NT2/D1 (cell line): ENCODE results near the gene MAN2B1.

Experiments used
- DNase-seq: peaks from one replicate; pipeline ENCODE4 v3.0.0-alpha.2; 2011; ENCODE audit warnings: low read depth, low spot score
- H3K27me3 ChIP-seq: 2 replicates; pipeline ENCODE4 v1.6.0; 2011; ENCODE audit warnings: mild to moderate bottlenecking; ENCODE audit not compliant: insufficient read length, insufficient read depth
- H3K36me3 ChIP-seq: 2 replicates; pipeline ENCODE4 v1.6.1; 2011; ENCODE audit warnings: mild to moderate bottlenecking, low read length, mixed read lengths; ENCODE audit not compliant: insufficient read depth, insufficient read length
- H3K4me1 ChIP-seq: 2 replicates; pipeline ENCODE4 v1.5.1; 2011; ENCODE audit not compliant: insufficient read depth, insufficient read length
- H3K4me3 ChIP-seq: 2 replicates; pipeline ENCODE4 v1.5.1; 2011; ENCODE audit warnings: low read depth; ENCODE audit not compliant: insufficient read length
- H3K9ac ChIP-seq: 2 replicates; pipeline ENCODE4 v1.6.0; 2011; ENCODE audit warnings: low read depth; ENCODE audit not compliant: insufficient read length
- H3K9me3 ChIP-seq: 2 replicates; pipeline ENCODE4 v1.5.1; 2011; ENCODE audit warnings: mild to moderate bottlenecking, low read length; ENCODE audit not compliant: insufficient read depth
- SUZ12 ChIP-seq: IDR thresholded peaks from 2 replicates; pipeline ENCODE4 v1.6.1; 2011; ENCODE audit not compliant: insufficient read length, insufficient read depth; ENCODE audit errors: extremely low read depth
- YY1 ChIP-seq: IDR thresholded peaks from 2 replicates; pipeline ENCODE4 v1.6.1; 2011; ENCODE audit not compliant: insufficient read length, insufficient read depth
- ZNF274 ChIP-seq: IDR thresholded peaks from 2 replicates; pipeline ENCODE4 v1.6.1; 2011; ENCODE audit warnings: mild to moderate bottlenecking, low read depth, low read length

MAN2B1 gene

DNA sequence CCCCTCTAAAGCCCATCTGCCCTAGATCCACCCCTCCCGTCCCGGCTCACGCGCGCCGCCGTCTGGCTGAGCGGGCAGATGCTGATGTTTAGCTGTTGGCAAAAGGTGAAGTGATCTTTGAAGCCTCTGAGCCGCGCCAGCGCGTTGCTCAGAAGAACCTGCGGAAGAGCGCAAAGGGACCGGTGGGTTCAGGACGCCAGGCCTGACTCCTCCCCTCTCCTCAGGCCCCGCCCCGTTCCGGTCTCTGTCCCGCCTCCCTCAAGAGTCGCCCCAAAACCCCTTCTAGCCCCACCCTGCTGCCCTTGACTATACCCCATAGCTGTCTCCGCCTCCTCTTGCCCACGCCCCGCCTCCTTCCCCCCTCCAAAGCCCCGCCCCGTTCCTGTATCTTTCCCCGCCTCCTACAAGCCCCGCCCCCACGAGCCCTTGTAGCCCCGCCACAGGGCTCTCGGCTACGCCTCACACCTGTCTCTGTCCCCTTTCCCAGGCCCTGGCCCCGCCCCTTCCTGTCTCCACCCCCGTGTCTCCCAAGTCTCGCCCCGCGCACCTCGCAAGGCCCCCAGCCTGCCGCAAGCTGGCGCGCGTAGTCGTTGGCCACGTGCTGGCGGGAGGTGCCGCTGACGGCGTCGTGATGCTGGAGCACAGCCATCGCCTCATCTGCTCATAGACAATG is 9.5 kb downstream of the MAN2B1 start:
- H3K9ac ChIP-seq = no peak overlapping the region
- H3K9me3 ChIP-seq = no peaks in the 10 kb centered on the region
- peaks cover 66% of the 10 kb centered on the region for H3K36me3 ChIP-seq
- H3K4me3 ChIP-seq = no peak overlapping the region
- H3K4me1 ChIP-seq = peaks cover 2% of the 10 kb centered on the region
- TF ChIP-seq YY1 (no peak), SUZ12 (no peak), ZNF274 (no peak)
- H3K27me3 ChIP-seq = no peaks in the 10 kb centered on the region
- no peak for DNase-seq

DNA sequence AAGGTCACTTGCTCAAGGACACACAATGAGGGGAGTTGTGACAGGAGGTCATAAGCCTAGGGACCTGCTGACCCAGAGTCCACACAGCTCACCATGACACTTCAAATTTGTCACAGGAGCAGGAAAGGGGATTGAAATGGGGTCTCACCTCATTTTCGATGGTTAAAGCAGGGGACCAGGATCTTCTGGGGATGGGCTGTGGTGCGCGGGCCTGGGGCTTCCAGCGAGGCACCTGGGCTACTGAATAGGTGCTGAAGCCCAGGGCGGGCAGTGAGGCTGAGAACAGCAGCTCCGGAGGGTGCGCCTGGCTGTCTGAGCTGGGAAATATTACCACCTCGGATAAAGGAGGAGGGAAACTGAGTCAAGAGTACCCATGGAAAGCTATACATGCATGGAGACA is 11.0 kb downstream of the MAN2B1 start:
- H3K9ac ChIP-seq = no peak overlapping the region
- no peaks in the 10 kb centered on the region for H3K27me3 ChIP-seq
- peaks cover 59% of the 10 kb centered on the region for H3K36me3 ChIP-seq
- no peak overlapping the region for H3K4me3 ChIP-seq
- H3K4me1 ChIP-seq = peaks cover 2% of the 10 kb centered on the region
- H3K9me3 ChIP-seq = no peaks in the 10 kb centered on the region
- DNase-seq = no peak
- TF ChIP-seq ZNF274 = no peak
- TF ChIP-seq SUZ12 = no peak
- no peak for TF ChIP-seq YY1

DNA sequence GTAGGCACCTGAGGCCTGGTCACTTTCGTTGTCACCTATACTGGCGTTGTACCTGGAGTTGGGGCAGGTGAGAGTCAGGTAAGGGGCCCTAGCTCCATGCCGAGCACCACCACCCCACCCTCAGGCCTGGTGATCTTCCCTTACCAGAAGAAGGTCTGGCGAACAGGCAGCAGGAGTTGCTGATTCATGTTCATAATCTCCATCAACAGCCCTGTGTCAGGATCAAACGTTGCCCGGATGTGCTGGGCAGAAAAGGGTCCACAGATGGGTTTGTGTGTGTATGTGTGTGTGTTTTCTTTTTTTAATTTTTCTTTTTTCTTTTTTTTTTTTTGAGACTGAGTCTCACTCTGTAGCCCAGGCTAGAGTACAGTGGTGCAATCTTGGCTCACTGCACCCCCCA is 14.3 kb downstream of the MAN2B1 start:
- DNase-seq = no peak
- no peaks in the 10 kb centered on the region; the same call in 1 of the 2 replicates for H3K9me3 ChIP-seq
- H3K36me3 ChIP-seq = peaks cover 44% of the 10 kb centered on the region
- H3K9ac ChIP-seq = no peak overlapping the region
- no peaks in the 10 kb centered on the region for H3K27me3 ChIP-seq
- H3K4me1 ChIP-seq = no peaks in the 10 kb centered on the region
- TF ChIP-seq ZNF274 (no peak), YY1 (no peak), SUZ12 (no peak)
- H3K4me3 ChIP-seq = no peak overlapping the region

DNA sequence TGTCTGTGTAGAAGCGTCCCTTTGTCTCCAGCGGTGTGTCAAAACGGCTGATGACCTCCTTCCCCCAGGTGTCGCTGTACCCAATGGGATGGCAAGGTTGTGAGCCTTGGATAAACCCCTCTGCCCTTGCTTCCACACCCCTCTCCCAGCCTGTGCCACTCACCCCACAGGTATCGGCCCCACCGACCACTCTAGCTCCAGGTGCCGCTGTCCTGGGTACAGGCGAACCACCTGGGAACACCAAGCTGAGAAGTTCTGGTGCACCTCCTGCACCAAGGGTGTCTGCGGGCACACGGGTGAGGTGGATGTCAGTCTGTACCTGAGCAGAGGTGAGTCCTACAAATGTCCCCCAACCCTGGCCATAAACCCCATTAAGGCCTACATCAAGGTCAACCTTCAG is 16.6 kb downstream of the MAN2B1 start:
- Histone ChIP-seq H3K27me3 (no peaks in the 10 kb centered on the region), H3K4me1 (no peaks in the 10 kb centered on the region)
- no peak for TF ChIP-seq SUZ12
- TF ChIP-seq YY1 = no peak
- no peak for TF ChIP-seq ZNF274

DNA sequence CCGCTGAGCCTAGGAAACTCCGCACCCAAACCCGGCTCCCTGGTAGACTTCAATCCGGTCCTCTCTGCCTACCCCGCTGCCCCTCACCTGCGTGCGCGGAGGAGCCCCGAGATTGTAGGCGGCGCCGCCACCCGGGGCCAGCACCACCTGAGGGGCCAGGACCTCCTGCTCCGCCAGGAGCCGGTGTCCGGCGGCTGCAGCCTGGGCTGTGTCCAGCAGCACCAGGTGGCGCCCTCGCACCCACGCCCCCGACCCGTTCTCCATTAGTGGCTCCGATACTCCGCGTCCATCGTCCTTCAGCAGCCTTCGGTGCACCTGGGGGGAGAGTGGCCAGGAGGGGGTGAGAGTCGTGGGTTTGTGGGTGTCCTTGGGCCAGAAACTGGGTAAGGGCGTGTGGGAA is 18.5 kb downstream of the MAN2B1 start:
- TF ChIP-seq YY1 = no peak
- TF ChIP-seq ZNF274 = no peak
- TF ChIP-seq SUZ12 = no peak
- Histone ChIP-seq H3K36me3 (peaks cover 33% of the 10 kb centered on the region), H3K9me3 (no peaks in the 10 kb centered on the region; the same call in 1 of the 2 replicates), H3K27me3 (no peaks in the 10 kb centered on the region), H3K4me1 (no peaks in the 10 kb centered on the region), H3K9ac (no peak overlapping the region), H3K4me3 (no peak overlapping the region)
- no peak for DNase-seq

More for the DNA sequence above, 16.6 kb downstream of the MAN2B1 start:
- Histone ChIP-seq H3K9ac (no peak overlapping the region), H3K4me3 (no peak overlapping the region), H3K9me3 (no peaks in the 10 kb centered on the region; the same call in 1 of the 2 replicates), H3K36me3 (peaks cover 35% of the 10 kb centered on the region)
- no peak for DNase-seq

DNA sequence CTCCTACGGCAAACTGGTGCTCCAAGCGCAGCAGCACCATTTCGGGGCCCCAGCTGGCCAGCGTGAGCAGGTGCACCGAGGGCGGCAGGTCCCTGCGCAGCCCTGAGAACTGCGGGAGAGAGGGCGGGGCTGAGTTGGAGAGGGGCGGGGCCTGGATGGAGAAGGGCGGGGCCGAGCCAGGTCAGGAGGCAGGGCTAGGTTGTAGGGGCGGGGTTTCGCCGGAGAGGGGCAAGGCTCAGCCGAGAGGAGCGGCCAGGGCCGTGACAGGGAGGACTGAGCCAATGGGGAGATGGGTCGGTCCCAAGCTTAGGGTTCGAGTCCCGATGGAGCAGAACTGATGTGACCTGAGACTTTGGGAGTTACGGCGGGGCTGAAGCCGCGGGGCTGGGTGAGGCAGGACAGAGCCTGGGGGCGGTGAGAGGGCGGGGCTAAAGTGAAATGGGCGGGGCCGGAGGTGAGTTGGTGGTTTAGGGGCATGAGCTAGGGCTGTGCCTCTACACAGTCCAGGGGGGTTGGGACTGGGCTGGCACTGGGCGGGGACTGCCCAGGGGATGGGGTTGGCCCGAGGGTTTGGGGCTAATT is 19.0 kb downstream of the MAN2B1 start:
- no peak for TF ChIP-seq SUZ12
- no peak for TF ChIP-seq YY1
- TF ChIP-seq ZNF274 = no peak
- Histone ChIP-seq H3K4me3 (no peak overlapping the region), H3K27me3 (no peaks in the 10 kb centered on the region), H3K36me3 (peaks cover 36% of the 10 kb centered on the region), H3K4me1 (no peaks in the 10 kb centered on the region), H3K9ac (no peak overlapping the region), H3K9me3 (no peaks in the 10 kb centered on the region; the same call in 1 of the 2 replicates)
- no peak for DNase-seq

DNA sequence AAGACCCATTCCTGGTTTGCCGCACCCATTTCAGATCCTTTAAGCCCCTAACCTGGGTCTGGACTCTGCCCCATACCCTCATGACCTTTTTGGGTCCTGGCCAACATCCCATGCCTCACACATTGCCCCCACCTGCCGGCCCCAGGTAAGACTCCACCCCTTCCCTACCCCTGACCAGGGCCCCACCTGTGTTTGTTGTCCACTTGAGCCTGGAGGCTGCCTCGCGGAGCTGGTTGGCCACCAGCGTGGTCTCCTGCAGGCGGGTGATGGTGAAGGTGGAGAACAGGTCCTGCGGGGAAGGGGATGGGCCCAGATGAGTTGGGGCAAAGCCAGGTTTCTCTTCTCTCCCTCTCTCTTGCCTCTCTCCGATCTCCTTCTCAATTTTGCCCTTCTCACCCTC is 19.5 kb downstream of the MAN2B1 start:
- no peak overlapping the region for H3K4me3 ChIP-seq
- peaks cover 34% of the 10 kb centered on the region for H3K36me3 ChIP-seq
- no peaks in the 10 kb centered on the region; the same call in 1 of the 2 replicates for H3K9me3 ChIP-seq
- TF ChIP-seq SUZ12 (no peak), YY1 (no peak), ZNF274 (no peak)
- no peaks in the 10 kb centered on the region for H3K27me3 ChIP-seq
- no peak overlapping the region for H3K9ac ChIP-seq
- H3K4me1 ChIP-seq = no peaks in the 10 kb centered on the region
- DNase-seq = no peak
